Measurements from ENCODE around the gene PIWIL4. TPM values are rescaled to one million over a fixed set of nuclear protein-coding genes. Genes with fewer than 3 reads are reported as not detected.
"Not testable (repeated sequence)": the region's sequence is repeated elsewhere in the genome, so short reads cannot be mapped to it uniquely, and the experiment has no call there.

PIWIL4 gene
- polyA plus RNA-seq, 1 of the 3 experiments (the other 2 are of a cell fraction) = 1.7 TPM

- TF ChIP-seq MEF2A (IDR thresholded peaks at IDR 0.05; ENCODE audit: borderline replicate concordance, low read depth) (no peak), GABPA (IDR thresholded peaks at IDR 0.05; ENCODE audit: low read depth) (no peak), ELF1 (IDR thresholded peaks at IDR 0.05) (no peak), USF2 (IDR thresholded peaks at IDR 0.05; ENCODE audit: borderline replicate concordance, low read depth, low read length) (no peak), YY1 (IDR thresholded peaks at IDR 0.05; ENCODE audit: low read depth) (no peak), TEAD4 (IDR thresholded peaks at IDR 0.05; ENCODE audit: borderline replicate concordance, insufficient read depth) (no peak), TAF1 (IDR thresholded peaks at IDR 0.05; ENCODE audit: borderline replicate concordance, low read depth, low read length) (no peak), PBX3 (IDR thresholded peaks at IDR 0.05) (no peak), TCF12 (IDR thresholded peaks at IDR 0.05) (peak; percentile 59), RCOR1 (IDR thresholded peaks at IDR 0.05; ENCODE audit: low read length) (no peak), FOSL2 (IDR thresholded peaks at IDR 0.05; ENCODE audit: borderline replicate concordance, low read depth) (peak; percentile 33; the same call in 1 of the 2 replicates)
These were observed 13.2 kb upstream of the PIWIL4 start (continued) for GRCh38 chr11:94553938-94554337.

- H3K79me2 ChIP-seq (ENCODE audit: insufficient read depth); H3K27me3 ChIP-seq (ENCODE audit: insufficient read depth); POLR2A ChIA-PET; H3K9me2 ChIP-seq; H3K9me3 ChIP-seq; H3K4me3 ChIP-seq (ENCODE audit: low read depth in 2 of 2, low read length in 1 of 2); H3K9ac ChIP-seq; CTCF ChIA-PET; H3K4me2 ChIP-seq; DNase-seq; H3K36me3 ChIP-seq (replicated peaks in 1 of 2; ENCODE audit: control insufficient read depth in 1 of 2, insufficient read depth in 2 of 2, low read length in 1 of 2); H4K20me1 ChIP-seq (ENCODE audit: insufficient read depth): not testable (repeated sequence)
- Histone ChIP-seq H3K27ac (ENCODE audit: low read depth in 2 of 2, low read length in 1 of 2) (peak overlapping the region in 1 of 2 experiments; percentile 87; a peak in 1 of 4 replicates), H3K4me1 (ENCODE audit: control insufficient read depth in 1 of 2, insufficient read depth in 2 of 2, low read depth in 1 of 2, low read length in 1 of 2) (peaks cover 0 to 34% of the 10 kb centered on the region in 2 experiments; a peak in 2 of 4 replicates), H3F3A (replicated peaks; ENCODE audit: insufficient read depth) (peaks cover 28% of the 10 kb centered on the region), H2AFZ (ENCODE audit: low read depth) (0 out of 2 replicates have a peak overlapping the region, but pooled peaks have one; percentile 20)
- 83% methylated on average over 8 of the region's 8 CpGs for WGBS (ENCODE audit: low lambda C conversion rate)
These were observed 11.3 kb upstream of the PIWIL4 start for GRCh38 chr11:94555752-94556329.

GRCh38 chr11:94557421-94557820 is 9.7 kb upstream of the PIWIL4 start:
- Histone ChIP-seq H2AFZ (ENCODE audit: low read depth) (peak overlapping the region; percentile 20; the same call in 1 of the 2 replicates), H4K20me1 (ENCODE audit: insufficient read depth) (no peaks in the 10 kb centered on the region), H3K27me3 (ENCODE audit: insufficient read depth) (no peaks in the 10 kb centered on the region), H3K9me2 (no peaks in the 10 kb centered on the region), H3K9ac (peak overlapping the region; percentile 33; the same call in 1 of the 2 replicates), H3K4me2 (peak overlapping the region; percentile 42), H3K27ac (ENCODE audit: low read depth in 2 of 2, low read length in 1 of 2) (peak overlapping the region in 1 of 2 experiments; percentile 87; a peak in 3 of 4 replicates), H3K79me2 (ENCODE audit: insufficient read depth) (peaks cover 4% of the 10 kb centered on the region; the same call in 1 of the 2 replicates), H3K4me3 (ENCODE audit: low read depth in 2 of 2, low read length in 1 of 2) (no peak overlapping the region), H3K36me3 (replicated peaks in 1 of 2; ENCODE audit: control insufficient read depth in 1 of 2, insufficient read depth in 2 of 2, low read length in 1 of 2) (no peaks in the 10 kb centered on the region), H3F3A (replicated peaks; ENCODE audit: insufficient read depth) (peaks cover 30% of the 10 kb centered on the region), H3K9me3 (no peaks in the 10 kb centered on the region), H3K4me1 (ENCODE audit: control insufficient read depth in 1 of 2, insufficient read depth in 2 of 2, low read depth in 1 of 2, low read length in 1 of 2) (peaks cover 0 to 34% of the 10 kb centered on the region in 2 experiments; a peak in 2 of 4 replicates)
- ChIA-PET POLR2A (no interaction called here), CTCF (no interaction called here)
- DNase-seq = no peak
- peak; percentile 43; the same call in 1 of the 2 replicates for TF ChIP-seq NFIC (IDR thresholded peaks at IDR 0.05; ENCODE audit: borderline replicate concordance)
- peak; percentile 55; the same call in 1 of the 2 replicates for TF ChIP-seq JUND (IDR thresholded peaks at IDR 0.05)
- no peak for TF ChIP-seq FOXJ3 (CRISPR knock-in tag; IDR thresholded peaks at IDR 0.05)
- TF ChIP-seq RCOR1 (IDR thresholded peaks at IDR 0.05; ENCODE audit: low read length) = no peak
- TF ChIP-seq FOSL2 (IDR thresholded peaks at IDR 0.05; ENCODE audit: borderline replicate concordance, low read depth) = peak; percentile 50; the same call in 1 of the 2 replicates

Measured in SK-N-SH (cell line).